GM19240 (cell line): ENCODE measurements around the gene TMEM161A.
A peak's percentile ranks its signal among the peaks of the same experiment; 100 is the strongest.
"Not testable (repeated sequence)": the region's sequence is repeated elsewhere in the genome, so short reads cannot be mapped to it uniquely, and the experiment has no call there.

ENCODE experiments used
- DNase-seq: peaks from one replicate; pipeline ENCODE4 v3.0.0; 2011; ENCODE audit warnings: low spot score; ENCODE audit not compliant: insufficient read length

The TMEM161A gene

DNA sequence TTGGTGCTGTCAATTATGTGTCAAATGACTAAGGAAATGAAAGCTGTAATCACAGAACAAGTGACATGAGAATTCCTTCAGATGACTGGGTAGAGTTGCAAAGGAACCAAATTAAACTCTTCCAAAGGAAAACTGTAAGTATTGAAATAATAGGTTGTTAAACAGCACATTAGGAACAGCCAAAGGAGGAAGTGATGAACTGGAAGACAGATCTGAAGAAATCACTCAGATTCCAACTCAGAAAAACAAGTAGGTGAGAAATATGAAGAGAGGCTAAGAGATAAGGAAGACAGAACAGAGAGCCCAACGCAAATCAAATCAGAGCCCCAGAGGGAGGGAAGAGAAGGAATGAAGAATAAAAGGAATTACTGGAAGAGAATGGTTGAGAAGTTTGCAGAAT lies 15.4 kb downstream of the TMEM161A start:
- no peak for DNase-seq

DNA sequence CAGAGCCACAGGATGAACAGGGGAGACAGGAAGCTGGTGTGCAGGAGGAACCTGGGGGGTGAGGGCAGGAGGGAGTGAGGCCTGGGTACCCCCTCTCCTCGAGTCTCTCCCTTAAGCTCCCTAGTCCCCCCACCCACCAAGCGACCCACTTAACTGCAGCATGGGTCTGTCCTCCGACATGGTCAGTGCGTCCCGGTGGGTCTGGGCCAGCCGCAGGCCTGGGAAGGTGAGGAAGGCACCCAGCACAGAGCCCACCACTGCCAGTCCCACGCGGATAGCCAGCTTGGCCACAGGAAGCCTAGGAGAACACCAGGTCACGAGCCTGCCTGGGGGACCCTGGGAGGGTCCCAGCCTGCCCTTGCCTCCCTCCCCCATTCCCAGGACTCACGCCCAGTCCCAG lies 16.9 kb downstream of the TMEM161A start:
- DNase-seq: no peak

GRCh38 chr19:19120308-19121231 lies 17.7 kb downstream of the TMEM161A start:
- DNase-seq: no peak

DNA sequence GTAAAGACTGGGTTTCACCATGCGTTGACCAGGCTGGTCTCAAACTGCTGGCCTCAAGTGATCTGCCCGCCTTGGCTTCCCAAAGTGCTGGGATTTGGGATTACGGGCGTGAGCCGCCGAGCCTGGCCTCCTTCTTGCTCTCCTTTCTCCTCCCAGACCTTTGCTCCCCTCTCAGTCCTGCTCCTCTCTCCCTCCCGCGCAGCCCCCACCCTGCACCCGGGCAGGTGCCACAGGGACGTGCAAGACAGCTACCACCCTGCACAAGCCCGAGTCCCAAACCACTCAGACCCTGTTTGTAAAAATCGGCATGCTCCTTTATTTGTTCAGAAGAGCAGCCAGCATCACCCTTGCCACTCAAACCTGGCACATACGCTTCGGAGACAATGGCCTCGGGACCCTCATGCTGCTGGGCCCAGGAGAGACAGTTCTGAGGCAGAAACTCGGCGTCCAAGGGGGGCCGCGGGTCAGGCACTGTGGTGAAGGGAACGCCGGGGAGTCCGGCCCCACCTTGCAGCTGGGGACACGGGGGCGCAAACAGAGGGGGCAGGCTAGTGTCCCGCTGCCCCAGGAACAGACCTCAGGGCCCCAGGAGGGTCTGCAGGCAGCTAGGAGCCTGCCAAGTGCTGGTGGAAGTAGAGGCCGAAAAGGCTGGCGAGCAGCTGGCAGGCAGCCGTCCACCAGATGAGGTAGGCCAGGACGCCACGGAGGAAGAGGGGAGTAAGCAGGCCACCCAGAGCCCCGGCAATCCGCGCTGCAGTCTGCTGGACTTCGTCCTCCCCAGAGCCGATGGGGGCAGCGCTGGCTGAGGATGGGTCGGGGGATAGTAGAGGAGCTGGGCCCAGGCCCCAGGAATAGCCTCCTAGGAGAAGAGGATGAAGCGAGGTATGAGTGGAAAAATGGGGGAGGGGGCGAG lies 18.7 kb downstream of the TMEM161A start:
- DNase-seq: no peak

DNA sequence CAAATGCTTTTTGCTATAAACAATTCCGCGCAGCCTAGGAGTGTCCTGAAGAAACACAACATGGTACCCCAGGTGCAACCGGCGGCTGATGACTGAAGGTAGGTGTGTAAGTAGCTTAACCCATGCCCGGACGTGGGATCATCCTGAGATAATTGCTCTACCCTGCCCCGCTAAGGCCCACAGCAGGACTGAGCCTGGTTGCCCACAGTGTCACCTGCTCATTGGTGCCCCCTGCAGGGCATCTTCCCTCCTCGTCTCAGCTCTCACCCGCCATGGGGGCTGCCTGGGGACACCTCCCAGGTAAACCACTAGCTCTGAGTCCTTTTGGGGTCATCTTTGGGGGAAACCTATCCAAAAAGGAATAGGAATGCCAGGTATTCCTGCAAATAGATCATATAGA lies 22.3 kb downstream of the TMEM161A start:
- peak; percentile 53 for DNase-seq

DNA sequence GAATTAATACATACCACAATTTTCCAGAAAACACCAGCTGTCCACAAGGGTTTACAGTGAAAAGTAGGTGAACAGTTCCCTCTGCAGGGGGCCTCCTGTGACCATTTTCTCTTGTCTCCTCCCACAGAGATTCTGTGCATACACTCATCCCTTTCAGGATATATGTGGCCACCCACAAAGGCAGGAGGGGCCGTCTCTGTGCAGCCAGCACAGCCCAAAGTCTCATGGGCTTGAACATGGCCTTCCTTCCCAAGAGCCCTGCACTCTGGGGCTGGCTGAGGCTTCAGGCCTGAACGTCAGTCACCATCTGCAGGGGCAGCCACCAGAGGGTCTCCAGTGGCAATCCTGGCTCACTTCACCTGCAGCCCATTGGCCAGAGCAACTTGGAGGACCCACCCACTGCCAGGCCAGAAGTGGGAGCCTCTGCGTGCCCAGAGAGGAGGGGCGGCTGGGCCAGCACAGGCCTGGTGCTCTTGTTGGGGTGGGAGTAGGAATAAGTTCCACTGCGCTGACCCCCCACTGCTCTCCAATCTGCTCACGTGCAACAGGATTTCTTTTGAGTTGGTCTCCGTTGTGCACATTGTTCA lies 25.1 kb downstream of the TMEM161A start:
- DNase-seq: no peak

DNA sequence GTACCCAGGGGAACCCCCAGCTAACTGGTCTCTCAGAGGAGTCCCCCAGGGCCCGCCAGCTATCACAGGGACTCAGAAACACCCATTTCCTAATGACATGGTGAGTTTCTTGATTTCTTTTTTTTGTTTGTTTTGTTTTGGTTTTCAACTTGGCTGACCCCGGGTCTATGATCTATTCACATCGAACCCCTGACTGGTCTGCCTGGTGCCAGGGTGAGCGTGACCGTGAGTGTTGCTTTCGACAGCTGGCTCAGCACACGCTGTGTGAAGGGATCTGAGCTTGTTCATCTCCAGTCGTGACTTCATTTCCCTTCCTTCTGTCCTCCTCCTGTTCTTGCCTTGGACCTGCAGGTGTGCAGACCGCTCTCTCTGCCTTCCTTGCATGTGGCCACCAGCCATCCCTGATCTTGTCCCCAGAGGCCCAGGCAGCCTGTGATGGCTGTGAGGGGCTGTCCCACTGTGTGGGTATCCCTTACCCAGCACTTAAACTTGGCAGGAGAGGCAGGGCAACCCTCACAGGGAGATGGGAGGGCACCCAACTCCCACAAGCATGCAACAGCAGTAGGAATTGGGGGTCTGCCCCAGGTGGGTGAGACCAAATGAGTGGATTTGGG lies 26.2 kb downstream of the TMEM161A start:
- no peak for DNase-seq

- no peak for DNase-seq
Measured at GRCh38 chr19:19111136-19111835, 27.0 kb downstream of the TMEM161A start.

GRCh38 chr19:19110410-19111135 lies 27.7 kb downstream of the TMEM161A start:
- no peak for DNase-seq

DNA sequence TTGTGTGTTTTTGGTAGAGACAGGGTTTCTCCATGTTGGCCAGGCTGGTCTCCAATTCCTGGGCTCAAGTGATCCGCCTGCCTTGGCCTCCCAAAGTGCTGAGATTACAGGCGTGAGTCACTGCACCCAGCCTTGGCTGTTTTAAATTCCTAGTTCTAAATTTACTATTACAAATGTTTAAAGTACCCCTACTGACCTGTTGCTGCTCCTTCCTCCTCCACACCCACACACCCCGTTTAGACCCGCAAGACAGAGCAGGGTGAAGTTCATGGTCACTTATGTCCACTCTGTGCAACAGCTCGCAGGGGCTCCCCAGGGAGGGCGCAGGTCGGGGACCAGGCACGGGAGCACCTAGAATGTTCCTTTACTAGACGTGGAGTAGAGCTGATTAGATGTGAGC lies 28.7 kb downstream of the TMEM161A start:
- DNase-seq: no peak

DNA sequence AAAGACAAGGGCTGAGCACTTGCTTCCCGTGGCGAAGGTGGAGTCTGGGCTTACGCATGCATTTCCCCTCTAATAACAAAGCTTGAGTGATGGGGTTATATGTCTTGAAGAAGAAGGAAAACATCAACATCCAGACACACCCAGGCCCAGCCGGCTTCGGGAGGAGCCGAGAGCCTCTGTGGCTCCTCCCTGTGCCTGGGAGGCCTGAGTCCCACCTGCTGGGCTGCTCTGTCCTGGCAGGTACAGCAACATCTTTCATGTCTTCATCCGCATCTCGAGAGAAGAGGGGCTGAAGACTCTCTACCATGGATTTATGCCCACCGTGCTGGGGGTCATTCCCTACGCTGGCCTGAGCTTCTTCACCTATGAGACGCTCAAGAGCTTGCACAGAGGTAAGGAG lies 30.6 kb downstream of the TMEM161A start:
- no peak for DNase-seq

DNA sequence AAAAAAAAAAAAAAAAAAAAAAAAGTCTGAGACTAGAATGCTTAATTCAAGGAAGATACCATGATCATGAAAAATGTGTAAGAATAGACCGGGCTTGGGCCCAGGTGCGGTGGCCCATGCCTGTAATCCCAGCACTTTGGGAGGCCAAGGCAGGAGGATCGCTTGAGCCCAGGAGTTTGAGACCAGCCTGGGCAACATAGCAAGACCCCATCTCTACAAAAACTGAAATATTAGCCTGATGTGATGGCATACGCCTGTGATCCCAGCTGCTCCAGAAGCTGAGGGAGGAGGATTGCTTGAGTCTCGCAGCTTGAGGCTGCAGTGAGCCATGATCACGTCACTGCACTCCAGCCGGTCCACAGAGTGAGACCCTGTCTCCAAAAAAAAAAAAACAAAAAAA lies 31.3 kb downstream of the TMEM161A start:
- not testable (repeated sequence) for DNase-seq

DNA sequence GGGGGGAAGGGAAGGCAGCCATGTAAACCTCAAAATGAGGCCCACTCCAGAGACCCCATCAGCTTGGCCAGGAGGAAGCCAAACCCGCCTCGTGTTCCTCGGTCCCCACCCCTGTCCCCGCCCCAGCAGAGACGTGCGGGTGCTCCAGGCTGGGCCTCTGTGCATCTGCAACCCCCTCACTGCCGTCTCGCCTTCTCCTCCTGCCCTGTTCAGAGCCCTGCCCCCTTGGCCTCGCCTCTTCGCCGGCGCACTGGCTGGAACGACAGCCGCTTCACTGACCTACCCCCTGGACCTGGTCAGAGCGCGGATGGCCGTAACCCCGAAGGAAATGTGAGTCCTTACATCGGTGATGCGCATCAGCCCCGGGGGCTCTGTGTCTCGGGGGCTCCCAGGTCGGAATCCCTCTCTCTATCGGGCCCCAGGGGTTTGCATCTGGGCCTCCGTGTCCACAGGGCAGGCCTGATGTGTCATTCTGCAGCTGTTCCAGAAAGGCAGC lies 32.2 kb downstream of the TMEM161A start:
- no peak for DNase-seq

DNA sequence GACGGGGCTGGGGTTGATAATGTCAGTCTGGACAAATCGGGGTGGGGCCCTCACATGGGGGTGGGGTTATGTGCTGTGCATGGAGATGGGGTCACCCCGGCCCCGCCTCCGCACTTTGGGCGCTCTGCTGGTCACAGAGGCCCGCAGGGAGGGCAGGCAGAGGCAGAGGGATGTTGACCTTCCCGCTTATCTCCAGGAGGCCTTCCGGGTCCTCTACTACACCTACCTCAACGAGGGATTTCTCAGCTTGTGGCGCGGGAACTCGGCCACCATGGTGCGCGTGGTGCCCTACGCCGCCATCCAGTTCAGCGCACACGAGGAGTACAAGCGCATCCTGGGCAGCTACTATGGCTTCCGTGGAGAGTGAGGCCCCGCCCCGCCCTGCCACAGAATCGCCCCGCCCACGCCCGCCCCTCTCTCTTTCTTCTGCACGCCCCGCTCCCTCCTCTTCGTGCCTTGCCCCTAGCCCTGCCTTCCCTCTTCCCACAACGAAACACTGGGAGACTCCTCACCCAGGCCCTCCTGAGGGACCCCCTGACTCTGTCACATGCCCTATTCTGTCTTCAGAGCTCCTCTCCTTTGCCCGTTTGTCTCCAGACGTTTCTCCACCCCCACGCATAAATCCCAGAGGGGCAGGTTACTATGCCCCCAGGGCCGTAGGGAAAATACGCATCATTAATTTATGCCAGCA lies 32.8 kb downstream of the TMEM161A start:
- no peak for DNase-seq

GRCh38 chr19:19103167-19103566 lies 35.1 kb downstream of the TMEM161A start:
- no peak for DNase-seq

DNA sequence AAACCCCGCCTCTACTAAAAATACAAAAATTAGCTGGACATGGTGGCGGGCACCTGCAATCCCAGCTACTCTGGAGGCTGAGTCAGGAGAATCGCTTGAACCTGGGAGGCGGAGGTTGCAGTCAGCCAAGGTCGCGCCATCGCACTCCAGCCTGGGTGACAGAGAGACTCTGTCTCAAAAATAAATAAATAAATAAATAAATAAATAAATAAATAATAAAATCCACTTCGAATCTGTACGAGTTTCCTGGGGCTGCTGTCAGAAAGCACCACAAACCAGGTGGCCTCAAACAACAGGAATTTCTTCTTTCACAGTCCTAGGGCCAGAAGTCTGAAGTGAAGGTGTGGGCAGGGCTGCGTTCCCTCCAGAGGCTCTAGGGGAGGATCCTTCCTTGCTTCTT lies 35.7 kb downstream of the TMEM161A start:
- DNase-seq: not testable (repeated sequence)

- DNase-seq: no peak
Measured at GRCh38 chr19:19101540-19101939, 36.7 kb downstream of the TMEM161A start.

DNA sequence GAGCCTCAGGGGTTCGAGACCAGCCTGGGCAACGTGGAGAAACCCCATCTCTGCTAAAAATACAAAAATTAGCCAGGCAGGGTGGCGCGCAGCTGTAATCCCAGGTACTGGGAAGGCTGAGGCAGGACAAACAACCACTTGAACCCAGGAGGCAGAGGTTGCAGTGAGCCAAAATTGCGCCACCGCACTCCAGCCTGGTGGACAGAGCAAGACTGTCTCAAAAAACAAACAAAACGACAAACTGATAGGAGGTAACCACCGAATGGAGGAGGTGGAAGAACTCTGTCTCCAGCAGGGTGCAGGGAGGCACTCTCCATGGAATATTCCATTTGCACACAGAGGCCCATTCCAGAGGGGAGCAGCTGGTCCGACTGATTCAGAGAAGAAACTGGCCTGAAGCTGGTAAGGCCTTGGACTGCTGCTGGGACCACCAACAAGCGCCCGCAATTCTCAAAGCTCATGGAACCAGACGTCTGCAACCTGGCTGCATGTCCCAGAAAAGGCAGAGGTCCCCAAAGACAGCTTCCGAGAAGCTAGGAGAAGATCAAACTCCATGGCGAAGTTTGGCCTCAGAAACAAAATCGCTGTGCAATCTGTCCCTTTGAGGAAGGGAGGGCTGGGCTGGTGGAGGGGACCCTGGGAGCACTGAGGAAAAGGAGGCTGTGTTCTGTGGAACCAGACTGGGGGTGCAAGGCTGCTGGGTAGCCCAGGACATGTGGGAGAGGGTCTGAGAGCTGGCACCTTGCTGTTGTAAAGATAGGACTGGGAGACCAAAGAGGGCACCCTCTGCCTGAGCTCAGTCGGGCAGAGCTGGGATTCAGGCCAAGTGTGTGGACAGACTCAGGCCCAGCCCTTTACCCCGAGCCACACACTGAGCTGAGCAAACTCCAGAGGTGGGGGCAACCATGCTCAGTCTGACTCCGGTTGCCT lies 39.3 kb downstream of the TMEM161A start:
- DNase-seq: no peak
